NCI-H1436 treated with DMSO at 0.1 percent for 48 hours (cell line): ENCODE measurements around the gene PLXNA4.

Experiments
- DNase-seq: peaks from one replicate; lab custom pipeline; 2025; lab: John Stamatoyannopoulos, UW

Gene PLXNA4

GRCh38 chr7:132386201-132386681, 190.0 kb downstream of the PLXNA4 start:
- no peak for DNase-seq

- DNase-seq: no peak
Measured at GRCh38 chr7:132383962-132384361, 192.3 kb downstream of the PLXNA4 start.

DNA sequence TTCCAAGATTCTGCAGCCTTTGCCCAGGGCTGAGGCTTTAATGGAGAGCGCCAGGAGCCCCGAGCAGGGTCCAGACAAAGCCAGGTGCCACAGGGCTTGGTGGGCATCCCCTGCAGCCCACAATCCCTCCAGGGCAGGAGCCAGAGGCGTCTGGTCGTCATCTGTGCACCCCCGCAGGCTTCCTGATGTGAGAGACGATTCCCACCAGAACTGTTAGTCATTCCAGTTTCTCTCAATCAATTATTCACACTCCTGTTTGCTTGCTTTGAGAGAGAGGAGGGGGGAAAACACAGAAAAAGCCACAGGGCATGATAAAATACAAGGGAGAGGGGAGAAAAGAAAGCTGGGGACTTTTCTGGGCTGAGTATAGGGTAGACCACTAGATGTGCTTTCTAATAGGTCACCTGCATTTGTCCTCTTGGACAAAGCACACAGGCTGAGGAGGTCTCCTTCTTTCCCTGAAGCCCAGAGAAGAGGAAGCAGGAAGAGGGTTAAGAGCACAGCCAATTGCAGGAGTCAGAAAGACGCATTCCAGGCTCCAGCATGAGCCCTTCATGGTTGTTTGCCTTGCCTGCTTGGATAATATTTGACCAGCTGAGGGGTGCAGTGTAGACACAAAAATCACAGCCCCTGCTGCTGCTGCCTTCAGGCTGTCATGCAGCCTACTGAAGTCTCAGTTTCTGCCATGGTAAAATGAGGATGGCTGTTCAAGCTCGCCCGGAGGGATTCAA, 194.4 kb downstream of the PLXNA4 start:
- no peak for DNase-seq

GRCh38 chr7:132380059-132380458, 196.2 kb downstream of the PLXNA4 start:
- DNase-seq: no peak

- no peak for DNase-seq
Measured at GRCh38 chr7:132379292-132379691, 197.0 kb downstream of the PLXNA4 start.

- DNase-seq: no peak
Measured at GRCh38 chr7:132377703-132378584, 198.3 kb downstream of the PLXNA4 start.

DNA sequence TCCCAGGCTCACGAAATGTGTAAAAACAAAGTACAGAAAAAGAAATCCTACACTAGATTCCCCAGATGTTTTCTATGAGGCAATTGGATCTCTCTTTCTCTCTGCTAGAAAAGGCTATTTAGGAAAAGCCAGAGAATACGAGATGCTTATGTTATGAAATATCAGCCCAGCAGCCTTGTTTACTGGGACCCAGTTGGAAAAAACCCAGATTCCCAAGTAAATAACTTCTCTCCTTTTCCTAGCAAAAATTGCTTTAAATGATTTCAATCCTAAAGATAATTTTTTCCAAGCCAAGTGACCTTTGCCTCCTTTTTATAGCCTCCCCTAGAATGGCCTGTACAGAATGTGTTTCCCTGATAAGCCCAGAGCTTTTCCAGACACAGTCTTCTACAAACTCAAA, 199.3 kb downstream of the PLXNA4 start:
- DNase-seq: no peak

- no peak for DNase-seq
Measured at GRCh38 chr7:132376361-132377013, 199.8 kb downstream of the PLXNA4 start.

- DNase-seq: no peak
Measured at GRCh38 chr7:132373879-132374278, 202.4 kb downstream of the PLXNA4 start.

- no peak for DNase-seq
Measured at GRCh38 chr7:132373041-132373440, 203.2 kb downstream of the PLXNA4 start.

GRCh38 chr7:132371948-132372347, 204.3 kb downstream of the PLXNA4 start:
- DNase-seq: no peak

DNA sequence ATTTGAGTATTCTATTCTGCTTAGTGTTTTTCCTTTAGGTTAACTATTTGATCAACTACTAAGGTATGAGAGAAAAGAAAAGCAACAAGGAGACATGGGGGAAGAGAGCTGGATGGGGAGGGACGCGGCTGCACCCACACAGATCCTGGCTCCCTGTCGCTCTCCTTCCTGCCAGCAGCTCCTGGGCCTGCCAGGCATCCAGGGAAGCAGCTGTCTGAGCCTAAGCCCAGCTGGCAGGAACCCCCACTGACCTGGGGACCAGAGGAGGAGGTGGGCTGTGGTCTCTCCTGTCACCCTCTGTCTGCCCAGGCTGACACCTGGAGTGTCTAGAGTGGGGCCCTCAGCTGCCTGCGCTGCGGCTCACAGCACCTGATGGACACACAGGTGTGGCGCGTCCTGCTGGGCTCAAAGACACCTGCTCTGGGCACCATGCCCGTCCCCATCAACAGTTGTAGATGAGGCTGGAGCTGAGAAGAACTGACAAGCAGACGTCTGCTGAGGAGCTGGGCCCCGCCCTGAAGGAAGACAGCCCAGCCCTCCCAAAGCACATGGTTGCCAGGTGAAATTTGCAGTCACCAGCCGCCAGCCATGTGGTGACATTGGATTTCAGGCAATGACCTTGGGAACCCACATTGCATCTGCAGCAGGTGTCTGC, 207.9 kb downstream of the PLXNA4 start:
- no peak for DNase-seq

- DNase-seq: no peak
Measured at GRCh38 chr7:132367795-132368194, 208.5 kb downstream of the PLXNA4 start.

- DNase-seq: no peak
Measured at GRCh38 chr7:132367004-132367403, 209.3 kb downstream of the PLXNA4 start.

- no peak for DNase-seq
Measured at GRCh38 chr7:132364226-132364625, 212.0 kb downstream of the PLXNA4 start.

GRCh38 chr7:132362059-132362458, 214.2 kb downstream of the PLXNA4 start:
- DNase-seq: no peak

DNA sequence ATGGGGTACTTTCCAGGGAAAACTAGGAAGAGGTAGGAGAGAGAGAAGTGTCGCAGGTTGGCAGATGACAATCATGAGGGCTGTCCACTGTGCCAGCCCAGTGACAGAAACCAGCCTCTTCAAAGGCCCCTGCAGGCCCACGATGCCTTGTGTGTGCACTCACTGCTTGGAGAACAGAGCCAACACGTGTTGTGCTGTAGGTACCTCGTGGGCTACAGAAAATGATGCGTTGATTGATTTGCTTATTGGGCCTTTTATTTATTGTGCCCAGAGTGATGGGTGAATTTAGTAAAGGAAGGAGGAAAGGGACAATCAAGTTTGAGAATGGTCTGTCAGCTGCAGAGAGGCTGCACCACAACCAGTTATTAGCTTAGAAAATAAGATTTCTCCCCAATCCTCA, 215.1 kb downstream of the PLXNA4 start:
- DNase-seq: no peak

GRCh38 chr7:132359743-132360142, 216.5 kb downstream of the PLXNA4 start:
- DNase-seq: no peak

DNA sequence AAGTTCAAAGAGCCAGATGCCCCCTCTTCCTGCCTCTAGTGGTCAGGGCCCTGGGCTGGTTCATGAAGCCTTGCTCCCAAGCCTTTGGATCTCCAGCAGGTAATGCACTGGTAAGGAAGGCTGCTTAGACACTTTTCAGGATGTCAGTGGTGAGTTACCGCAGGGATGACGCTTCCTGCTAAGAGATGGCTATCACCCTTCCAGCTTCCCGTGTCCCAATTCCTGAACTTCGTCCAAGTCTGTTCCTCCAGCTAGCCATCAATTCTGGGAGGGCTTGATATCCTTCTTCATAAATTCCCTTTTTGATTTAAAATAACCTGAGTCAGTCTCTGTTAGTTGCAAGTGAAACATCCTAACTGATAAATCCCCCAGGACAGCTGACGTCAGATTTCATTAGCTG, 221.2 kb downstream of the PLXNA4 start:
- no peak for DNase-seq

DNA sequence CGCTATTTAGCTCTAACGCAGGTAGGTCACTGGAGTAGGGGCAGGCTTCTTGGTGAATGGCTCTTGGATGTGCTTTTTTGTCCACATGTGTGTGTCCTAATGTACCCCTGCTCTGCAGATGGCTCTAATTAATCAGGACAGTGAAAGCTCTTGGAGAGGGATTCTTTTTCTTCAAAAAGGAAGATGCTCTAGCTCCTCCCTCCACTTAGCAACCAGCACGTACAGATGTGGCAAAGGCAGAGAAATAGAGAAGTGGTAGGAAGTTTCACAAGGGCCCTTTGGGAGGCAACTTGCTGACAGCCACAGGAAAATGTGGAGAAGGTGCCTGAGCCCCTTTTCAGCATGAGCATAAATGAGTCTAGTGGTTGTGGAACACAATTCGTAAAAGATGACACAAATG, 221.7 kb downstream of the PLXNA4 start:
- DNase-seq: no peak

DNA sequence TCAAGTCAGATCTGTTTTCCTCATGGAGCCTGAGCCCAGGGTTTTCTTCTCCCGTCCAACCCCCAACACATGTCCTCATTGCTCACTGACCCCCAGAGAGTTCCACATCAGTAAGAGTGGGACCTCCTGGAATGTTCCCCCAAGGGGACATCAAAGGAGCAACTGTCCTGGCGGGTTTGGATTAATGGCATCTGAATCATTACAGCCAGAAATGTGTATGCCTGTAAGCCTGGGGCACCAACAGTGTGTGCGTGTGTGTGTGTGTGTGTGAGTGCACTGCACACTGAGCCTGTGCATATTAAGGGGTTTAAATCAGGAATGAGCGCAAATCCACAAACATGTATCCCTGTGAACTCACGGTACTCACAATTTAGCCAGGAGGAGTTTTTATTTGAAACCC, 222.3 kb downstream of the PLXNA4 start:
- DNase-seq: no peak

- no peak for DNase-seq
Measured at GRCh38 chr7:132352800-132353199, 223.5 kb downstream of the PLXNA4 start.
